Measurements from ENCODE around the gene PRH2. TPM values are rescaled to one million over a fixed set of nuclear protein-coding genes. Genes with fewer than 3 reads are reported as not detected.

PRH2 gene
- total RNA-seq, 1 donor = 0.36 TPM

- H4K20me1 ChIP-seq (ENCODE audit: insufficient read depth, low read length) = no peaks in the 10 kb centered on the region
- no peak overlapping the region for H2AFZ ChIP-seq (ENCODE audit: low read length)
- no peaks in the 10 kb centered on the region for H3K36me3 ChIP-seq (ENCODE audit: insufficient read depth, low read length)
- H3K4me1 ChIP-seq (ENCODE audit: insufficient read depth, low read length) = no peaks in the 10 kb centered on the region
- TF ChIP-seq, protein P1, sequence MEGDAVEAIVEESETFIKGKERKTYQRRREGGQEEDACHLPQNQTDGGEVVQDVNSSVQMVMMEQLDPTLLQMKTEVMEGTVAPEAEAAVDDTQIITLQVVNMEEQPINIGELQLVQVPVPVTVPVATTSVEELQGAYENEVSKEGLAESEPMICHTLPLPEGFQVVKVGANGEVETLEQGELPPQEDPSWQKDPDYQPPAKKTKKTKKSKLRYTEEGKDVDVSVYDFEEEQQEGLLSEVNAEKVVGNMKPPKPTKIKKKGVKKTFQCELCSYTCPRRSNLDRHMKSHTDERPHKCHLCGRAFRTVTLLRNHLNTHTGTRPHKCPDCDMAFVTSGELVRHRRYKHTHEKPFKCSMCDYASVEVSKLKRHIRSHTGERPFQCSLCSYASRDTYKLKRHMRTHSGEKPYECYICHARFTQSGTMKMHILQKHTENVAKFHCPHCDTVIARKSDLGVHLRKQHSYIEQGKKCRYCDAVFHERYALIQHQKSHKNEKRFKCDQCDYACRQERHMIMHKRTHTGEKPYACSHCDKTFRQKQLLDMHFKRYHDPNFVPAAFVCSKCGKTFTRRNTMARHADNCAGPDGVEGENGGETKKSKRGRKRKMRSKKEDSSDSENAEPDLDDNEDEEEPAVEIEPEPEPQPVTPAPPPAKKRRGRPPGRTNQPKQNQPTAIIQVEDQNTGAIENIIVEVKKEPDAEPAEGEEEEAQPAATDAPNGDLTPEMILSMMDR (IDR thresholded peaks at IDR 0.05; ENCODE audit: extremely low read depth, low read depth, low read length) = no peak
- H3K27me3 ChIP-seq (ENCODE audit: insufficient read depth, low read length) = no peaks in the 10 kb centered on the region
- no peaks in the 10 kb centered on the region for H3K9me3 ChIP-seq (ENCODE audit: low read depth, low read length)
- peaks cover 7% of the 10 kb centered on the region for H3K79me2 ChIP-seq (ENCODE audit: insufficient read depth, low read length)
- no peak overlapping the region for H3K27ac ChIP-seq (ENCODE audit: low read depth, low read length)
- H3K4me2 ChIP-seq (ENCODE audit: insufficient read depth, low read length) = no peak overlapping the region
- no peak overlapping the region for H3K4me3 ChIP-seq (ENCODE audit: insufficient read depth, low read length)
- no peak for DNase-seq (ENCODE audit: insufficient read length, low spot score, missing footprints)
Measured at GRCh38 chr12:10974965-10975364, 45.9 kb downstream of the PRH2 start.

DNA sequence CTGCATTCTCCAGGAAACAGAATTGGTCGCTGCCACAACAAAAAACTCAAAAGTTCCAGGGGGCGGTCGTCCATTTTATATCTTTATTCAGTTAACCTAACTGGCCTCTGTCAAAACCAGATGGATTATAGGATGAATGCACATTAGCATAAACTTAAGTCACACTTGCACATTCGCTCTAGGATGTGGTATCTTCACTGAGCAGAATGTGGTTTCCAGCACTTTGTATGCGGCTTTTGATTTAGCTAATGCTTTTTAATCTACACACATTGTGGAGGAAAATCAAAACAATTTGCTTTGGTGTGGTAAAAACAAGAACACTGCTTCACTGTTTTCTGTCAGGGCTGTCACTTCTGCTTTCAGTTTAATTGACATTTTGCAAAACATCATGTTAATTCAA lies 53.2 kb downstream of the PRH2 start:
- Histone ChIP-seq H3K36me3 (ENCODE audit: insufficient read depth, low read length) (no peaks in the 10 kb centered on the region), H3K4me1 (ENCODE audit: insufficient read depth, low read length) (no peaks in the 10 kb centered on the region), H3K4me2 (ENCODE audit: insufficient read depth, low read length) (no peak overlapping the region), H3K27me3 (ENCODE audit: insufficient read depth, low read length) (no peaks in the 10 kb centered on the region), H2AFZ (ENCODE audit: low read length) (no peak overlapping the region), H3K79me2 (ENCODE audit: insufficient read depth, low read length) (peaks cover 4% of the 10 kb centered on the region), H3K9me3 (ENCODE audit: low read depth, low read length) (no peaks in the 10 kb centered on the region), H3K27ac (ENCODE audit: low read depth, low read length) (no peak overlapping the region), H3K4me3 (ENCODE audit: insufficient read depth, low read length) (no peak overlapping the region), H4K20me1 (ENCODE audit: insufficient read depth, low read length) (peaks cover 4% of the 10 kb centered on the region)
- DNase-seq (ENCODE audit: insufficient read length, low spot score, missing footprints) = no peak
- TF ChIP-seq, protein P1 (IDR thresholded peaks at IDR 0.05; ENCODE audit: extremely low read depth, low read depth, low read length) = no peak

Other genes with a start within 250 kb of the PRH2 start
- gene YBX3, start 205.9 kb upstream of the PRH2 start, total RNA-seq = 147 TPM in 2 replicates
- gene TAS2R7, start 126.6 kb upstream of the PRH2 start, total RNA-seq = not detected in 2 replicates
- under 0.01 and 0.36 TPM in 2 replicates for gene TAS2R8, start 122.0 kb upstream of the PRH2 start, total RNA-seq
- not detected in 2 replicates for gene TAS2R9, start 119.1 kb upstream of the PRH2 start, total RNA-seq
- 1.1 and 1.8 TPM in 2 replicates for gene TAS2R10, start 102.9 kb upstream of the PRH2 start, total RNA-seq
- gene PRR4, start 79.8 kb upstream of the PRH2 start, total RNA-seq = 2.7 and 2.9 TPM in 2 replicates
- 24.2 and 31.2 TPM in 2 replicates for gene PRH1, start 45.0 kb upstream of the PRH2 start, total RNA-seq
- 2.9 and 3.8 TPM in 2 replicates for gene TAS2R13, start 19.7 kb upstream of the PRH2 start, total RNA-seq
- 5.9 and 7.2 TPM in 2 replicates for gene TAS2R14, start 10.0 kb downstream of the PRH2 start, total RNA-seq
- gene TAS2R50, start 57.7 kb downstream of the PRH2 start, total RNA-seq = 4.4 and 6.2 TPM in 2 replicates
- 5.3 and 5.4 TPM in 2 replicates for gene TAS2R20, start 69.1 kb downstream of the PRH2 start, total RNA-seq
- 5.0 and 7.6 TPM in 2 replicates for gene TAS2R19, start 93.4 kb downstream of the PRH2 start, total RNA-seq
- gene TAS2R31, start 102.2 kb downstream of the PRH2 start, total RNA-seq = 7.2 and 9.7 TPM in 2 replicates
- gene TAS2R46, start 133.1 kb downstream of the PRH2 start, total RNA-seq = 3.5 and 5.4 TPM in 2 replicates
- 5.0 TPM in 1 of 2 replicates, not detected in the other for gene TAS2R43, start 163.1 kb downstream of the PRH2 start, total RNA-seq
- gene TAS2R30, start 205.4 kb downstream of the PRH2 start, total RNA-seq = 8.3 and 9.7 TPM in 2 replicates
- 6.8 and 6.9 TPM in 2 replicates for gene SMIM10L1, start 242.0 kb downstream of the PRH2 start, total RNA-seq